ENCODE results near the gene GCGR.

The GCGR gene

GRCh38 chr17:81808778-81809555 lies 5.0 kb downstream of the GCGR start:
- Histone ChIP-seq H3K4me1 (ENCODE audit: insufficient read depth, low read length) (no peaks in the 10 kb centered on the region), H3K79me2 (ENCODE audit: insufficient read depth, low read length) (no peaks in the 10 kb centered on the region), H3K9me3 (ENCODE audit: insufficient read depth, low read length, severe bottlenecking) (no peaks in the 10 kb centered on the region), H3K9ac (ENCODE audit: low read depth, low read length) (no peak overlapping the region), H3K36me3 (ENCODE audit: insufficient read depth, low read length) (no peaks in the 10 kb centered on the region), H3K4me2 (ENCODE audit: insufficient read depth, low read length) (no peak overlapping the region), H2AFZ (ENCODE audit: low read depth, low read length) (no peak overlapping the region), H3K27ac (ENCODE audit: low read length) (no peak overlapping the region), H3K27me3 (ENCODE audit: insufficient read depth, low read length, poor library complexity) (no peaks in the 10 kb centered on the region), H3K4me3 (ENCODE audit: low read depth in 1 of 2, low read length in 2 of 2) (no peak overlapping the region), H4K20me1 (ENCODE audit: insufficient read depth, low read length) (0 out of 2 replicates have a peak, but pooled peaks cover 7% of the 10 kb centered on the region)
- TF ChIP-seq CTCF (IDR thresholded peaks at IDR 0.05; ENCODE audit: borderline replicate concordance, extremely low read depth, low read length, poor library complexity, severe bottlenecking) (peak; percentile 58), EZH2 (IDR thresholded peaks at IDR 0.05; ENCODE audit: borderline replicate concordance, low read depth, low read length, severe bottlenecking) (no peak)
- DNase-seq: peak; percentile 36
- peak; percentile 57; the same call in 2 of the 3 replicates for ATAC-seq (ENCODE audit: insufficient read depth, low read depth)

GRCh38 chr17:81809556-81809998 lies 5.6 kb downstream of the GCGR start:
- Histone ChIP-seq H3K9ac (ENCODE audit: low read depth, low read length) (no peak overlapping the region), H3K9me3 (ENCODE audit: insufficient read depth, low read length, severe bottlenecking) (no peaks in the 10 kb centered on the region), H3K36me3 (ENCODE audit: insufficient read depth, low read length) (no peaks in the 10 kb centered on the region), H3K4me2 (ENCODE audit: insufficient read depth, low read length) (no peak overlapping the region), H3K4me3 (ENCODE audit: low read depth in 1 of 2, low read length in 2 of 2) (no peak overlapping the region), H3K79me2 (ENCODE audit: insufficient read depth, low read length) (no peaks in the 10 kb centered on the region), H2AFZ (ENCODE audit: low read depth, low read length) (no peak overlapping the region), H3K4me1 (ENCODE audit: insufficient read depth, low read length) (no peaks in the 10 kb centered on the region), H3K27me3 (ENCODE audit: insufficient read depth, low read length, poor library complexity) (no peaks in the 10 kb centered on the region), H4K20me1 (ENCODE audit: insufficient read depth, low read length) (0 out of 2 replicates have a peak, but pooled peaks cover 7% of the 10 kb centered on the region), H3K27ac (ENCODE audit: low read length) (no peak overlapping the region)
- DNase-seq (no peak), ATAC-seq (ENCODE audit: insufficient read depth, low read depth) (no peak)
- TF ChIP-seq CTCF (IDR thresholded peaks at IDR 0.05; ENCODE audit: borderline replicate concordance, extremely low read depth, low read length, poor library complexity, severe bottlenecking) (no peak), EZH2 (IDR thresholded peaks at IDR 0.05; ENCODE audit: borderline replicate concordance, low read depth, low read length, severe bottlenecking) (no peak)

- H3K4me1 ChIP-seq (ENCODE audit: insufficient read depth, low read length): no peaks in the 10 kb centered on the region
- ATAC-seq (ENCODE audit: insufficient read depth, low read depth): no peak
- no peak for TF ChIP-seq CTCF (IDR thresholded peaks at IDR 0.05; ENCODE audit: borderline replicate concordance, extremely low read depth, low read length, poor library complexity, severe bottlenecking)
- TF ChIP-seq EZH2 (IDR thresholded peaks at IDR 0.05; ENCODE audit: borderline replicate concordance, low read depth, low read length, severe bottlenecking): no peak
- H3K36me3 ChIP-seq (ENCODE audit: insufficient read depth, low read length): no peaks in the 10 kb centered on the region
- H3K27me3 ChIP-seq (ENCODE audit: insufficient read depth, low read length, poor library complexity): no peaks in the 10 kb centered on the region
- DNase-seq: no peak
- 0 out of 2 replicates have a peak, but pooled peaks cover 7% of the 10 kb centered on the region for H4K20me1 ChIP-seq (ENCODE audit: insufficient read depth, low read length)
- H3K27ac ChIP-seq (ENCODE audit: low read length): no peak overlapping the region
- no peak overlapping the region for H2AFZ ChIP-seq (ENCODE audit: low read depth, low read length)
- H3K4me3 ChIP-seq (ENCODE audit: low read depth in 1 of 2, low read length in 2 of 2): no peak overlapping the region
- H3K9ac ChIP-seq (ENCODE audit: low read depth, low read length): no peak overlapping the region
- no peaks in the 10 kb centered on the region for H3K79me2 ChIP-seq (ENCODE audit: insufficient read depth, low read length)
- no peaks in the 10 kb centered on the region for H3K9me3 ChIP-seq (ENCODE audit: insufficient read depth, low read length, severe bottlenecking)
- no peak overlapping the region for H3K4me2 ChIP-seq (ENCODE audit: insufficient read depth, low read length)
Measured at GRCh38 chr17:81810476-81810875, 6.5 kb downstream of the GCGR start.
